Measurements from ENCODE around the gene PLEKHO2. TPM values are rescaled to one million over a fixed set of nuclear protein-coding genes. Genes with fewer than 3 reads are reported as not detected.

Gene PLEKHO2
- total RNA-seq, 2 donors from 2014 or later = 7.0 to 9.9 TPM

DNA sequence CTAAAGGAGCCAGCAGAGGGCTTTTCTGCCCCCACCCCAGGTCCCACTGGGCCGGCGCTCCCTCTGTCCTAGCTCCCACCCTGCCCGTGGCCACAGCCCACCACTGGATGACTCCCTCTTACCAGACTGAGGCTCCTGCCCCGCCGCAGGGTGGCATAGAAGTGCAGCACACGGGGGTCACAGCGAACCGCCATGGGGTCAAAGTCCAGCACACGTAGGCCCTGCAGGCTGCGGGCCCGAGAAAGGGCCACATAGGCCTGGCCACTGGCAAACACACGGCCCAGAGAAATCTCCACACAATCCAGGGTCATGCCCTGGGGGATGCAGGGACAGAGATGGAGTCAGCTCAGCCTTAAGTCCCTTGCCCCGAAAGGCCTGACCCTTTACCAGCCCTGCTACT, 25.3 kb upstream of the PLEKHO2 start:
- ATAC-seq (peak; percentile 68), DNase-seq (peak in 2 of 4 donors; percentile 39 to 49)
- H3K27me3 ChIP-seq = no peaks in the 10 kb centered on the region
- no peak overlapping the region for H3K4me3 ChIP-seq
- 64 to 67% methylated on average over 1 to 13 of the region's 13 CpGs for WGBS, 2 donors
- no peaks in the 10 kb centered on the region for H3K9me3 ChIP-seq
- intact Hi-C loops (cut with DNase I) = no loop called here
- no peaks in the 10 kb centered on the region for H3K36me3 ChIP-seq (replicated peaks in 1 of 2; ENCODE audit: insufficient read depth in 1 of 2, low read depth in 2 of 2)
- H3K4me1 ChIP-seq = no peaks in the 10 kb centered on the region
- TF ChIP-seq POLR2A (IDR thresholded peaks at IDR 0.05) = no peak
- TF ChIP-seq, protein P1, sequence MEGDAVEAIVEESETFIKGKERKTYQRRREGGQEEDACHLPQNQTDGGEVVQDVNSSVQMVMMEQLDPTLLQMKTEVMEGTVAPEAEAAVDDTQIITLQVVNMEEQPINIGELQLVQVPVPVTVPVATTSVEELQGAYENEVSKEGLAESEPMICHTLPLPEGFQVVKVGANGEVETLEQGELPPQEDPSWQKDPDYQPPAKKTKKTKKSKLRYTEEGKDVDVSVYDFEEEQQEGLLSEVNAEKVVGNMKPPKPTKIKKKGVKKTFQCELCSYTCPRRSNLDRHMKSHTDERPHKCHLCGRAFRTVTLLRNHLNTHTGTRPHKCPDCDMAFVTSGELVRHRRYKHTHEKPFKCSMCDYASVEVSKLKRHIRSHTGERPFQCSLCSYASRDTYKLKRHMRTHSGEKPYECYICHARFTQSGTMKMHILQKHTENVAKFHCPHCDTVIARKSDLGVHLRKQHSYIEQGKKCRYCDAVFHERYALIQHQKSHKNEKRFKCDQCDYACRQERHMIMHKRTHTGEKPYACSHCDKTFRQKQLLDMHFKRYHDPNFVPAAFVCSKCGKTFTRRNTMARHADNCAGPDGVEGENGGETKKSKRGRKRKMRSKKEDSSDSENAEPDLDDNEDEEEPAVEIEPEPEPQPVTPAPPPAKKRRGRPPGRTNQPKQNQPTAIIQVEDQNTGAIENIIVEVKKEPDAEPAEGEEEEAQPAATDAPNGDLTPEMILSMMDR (IDR thresholded peaks at IDR 0.05) = peak in 3 of 7 experiments; percentile 25 to 36 (median 28)
- no peak overlapping the region for H3K27ac ChIP-seq

- DNase-seq (no peak), ATAC-seq (no peak)
- WGBS, 2 donors = 3 to 4% methylated on average over 11 to 17 of the region's 17 CpGs
- Histone ChIP-seq H3K9me3 (no peaks in the 10 kb centered on the region), H3K27me3 (peaks cover 0 to 8% of the 10 kb centered on the region in 2 donors), H3K36me3 (replicated peaks in 1 of 2; ENCODE audit: insufficient read depth in 1 of 2, low read depth in 2 of 2) (no peaks in the 10 kb centered on the region), H3K4me1 (peaks cover 32% of the 10 kb centered on the region), H3K27ac (no peak overlapping the region), H3K4me3 (peak overlapping the region in 1 of 2 donors; percentile 18)
- no peak for TF ChIP-seq POLR2A (IDR thresholded peaks at IDR 0.05)
- TF ChIP-seq, protein P1 (IDR thresholded peaks at IDR 0.05) = no peak
- intact Hi-C loops (cut with DNase I) = no loop called here
These were observed 16.7 kb upstream of the PLEKHO2 start for GRCh38 chr15:64824929-64825430.

- peaks cover 32% of the 10 kb centered on the region for H3K4me1 ChIP-seq
- H3K27ac ChIP-seq = peak within 1 kb of the TSS; percentile 4 to 52 (median 43)
- H3K36me3 ChIP-seq (replicated peaks in 1 of 2; ENCODE audit: insufficient read depth in 1 of 2, low read depth in 2 of 2) = no peaks in the 10 kb centered on the region
- peak; percentile 29 to 74 (median 68) for TF ChIP-seq POLR2A (IDR thresholded peaks at IDR 0.05)
- TF ChIP-seq, protein P1 (IDR thresholded peaks at IDR 0.05) = no peak
- peaks cover 0 to 8% of the 10 kb centered on the region in 2 donors for H3K27me3 ChIP-seq
- whole genome bisulfite sequencing, 2 donors = 6 to 9% methylated on average over 29 to 35 of the region's 35 CpGs
- no peaks in the 10 kb centered on the region for H3K9me3 ChIP-seq
- peak; percentile 91 to 98 (median 92) for DNase-seq
- peak within 1 kb of the TSS in 1 of 2 donors; percentile 18 for H3K4me3 ChIP-seq
- peak; percentile 98 for ATAC-seq
- intact Hi-C loops (cut with DNase I) = no loop called here
These were observed 16.1 kb upstream of the PLEKHO2 start, which contains the start of gene PIF1 for GRCh38 chr15:64825431-64826294. Gene PIF1, minus strand, starts transcription at chr15:64825647. Its CDS starts 1,312 bp downstream, at chr15:64824335.

DNA sequence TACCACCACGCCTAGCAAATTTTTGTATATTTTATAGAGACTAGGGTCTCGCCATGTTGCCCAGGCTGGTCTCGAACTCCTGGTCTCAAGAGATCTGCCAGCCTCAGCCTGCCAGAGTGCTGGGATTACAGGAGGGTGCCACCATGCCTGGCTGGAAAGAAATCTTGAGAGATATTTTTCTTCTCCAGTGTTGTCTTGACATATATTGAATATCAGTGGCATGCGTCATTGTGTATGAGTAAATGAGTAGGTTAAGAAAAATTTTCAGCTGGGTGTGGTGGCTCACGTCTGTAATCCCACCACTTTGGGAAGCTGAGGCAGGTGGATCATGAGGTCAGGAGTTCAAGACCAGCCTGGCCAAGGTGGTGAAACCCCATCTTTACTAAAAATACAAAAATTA, 12.7 kb upstream of the PLEKHO2 start:
- no peak overlapping the region for H3K4me3 ChIP-seq
- no peaks in the 10 kb centered on the region for H3K36me3 ChIP-seq (replicated peaks in 1 of 2; ENCODE audit: insufficient read depth in 1 of 2, low read depth in 2 of 2)
- H3K27ac ChIP-seq = no peak overlapping the region
- intact Hi-C loops (cut with DNase I) = no loop called here
- no peaks in the 10 kb centered on the region for H3K9me3 ChIP-seq
- DNase-seq = no peak
- TF ChIP-seq POLR2A (IDR thresholded peaks at IDR 0.05) = no peak
- TF ChIP-seq, protein P1 (IDR thresholded peaks at IDR 0.05) = no peak
- H3K27me3 ChIP-seq = peaks cover 0 to 5% of the 10 kb centered on the region in 2 donors
- peaks cover 27% of the 10 kb centered on the region for H3K4me1 ChIP-seq
- WGBS, 2 donors = 90 to 93% methylated on average over 5 of the region's 5 CpGs
- ATAC-seq = no peak
